ENCODE measurements around the gene DCP2. TPM values are rescaled to one million over a fixed set of nuclear protein-coding genes. Genes with fewer than 3 reads are reported as not detected.
A peak's percentile ranks its signal among the peaks of the same experiment; 100 is the strongest.

Gene DCP2
- total RNA-seq, 1 experiment from 2014 or later, result 14.1 TPM

GRCh38 chr5:113044776-113045465 lies 68.3 kb downstream of the DCP2 start:
- DNase-seq (ENCODE audit: low read depth), result no peak

DNA sequence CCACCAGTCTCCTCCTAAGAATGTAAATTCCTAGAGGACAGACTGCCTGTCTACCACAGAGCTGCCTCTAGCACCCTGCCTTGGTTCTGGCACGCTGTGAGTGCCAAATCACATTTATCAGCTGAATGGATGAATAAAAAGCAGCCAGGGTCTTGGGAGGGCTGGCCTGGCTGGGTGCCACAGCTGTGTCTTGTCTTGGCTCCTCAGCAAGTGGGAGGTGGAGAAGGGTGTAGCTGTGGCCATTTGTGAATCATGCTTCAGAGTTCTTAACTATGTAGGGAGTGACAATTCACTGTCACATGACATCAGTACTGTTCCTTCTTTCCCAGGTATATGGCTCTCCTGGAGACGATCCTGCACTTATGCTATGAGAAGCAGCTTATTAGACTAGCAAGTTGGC lies 70.6 kb downstream of the DCP2 start:
- no peak for DNase-seq (ENCODE audit: low read depth)

- DNase-seq (ENCODE audit: low read depth), result no peak
Measured at GRCh38 chr5:113047733-113048652, 71.4 kb downstream of the DCP2 start.

- DNase-seq (ENCODE audit: low read depth), result no peak
Measured at GRCh38 chr5:113048931-113049330, 72.3 kb downstream of the DCP2 start.

DNA sequence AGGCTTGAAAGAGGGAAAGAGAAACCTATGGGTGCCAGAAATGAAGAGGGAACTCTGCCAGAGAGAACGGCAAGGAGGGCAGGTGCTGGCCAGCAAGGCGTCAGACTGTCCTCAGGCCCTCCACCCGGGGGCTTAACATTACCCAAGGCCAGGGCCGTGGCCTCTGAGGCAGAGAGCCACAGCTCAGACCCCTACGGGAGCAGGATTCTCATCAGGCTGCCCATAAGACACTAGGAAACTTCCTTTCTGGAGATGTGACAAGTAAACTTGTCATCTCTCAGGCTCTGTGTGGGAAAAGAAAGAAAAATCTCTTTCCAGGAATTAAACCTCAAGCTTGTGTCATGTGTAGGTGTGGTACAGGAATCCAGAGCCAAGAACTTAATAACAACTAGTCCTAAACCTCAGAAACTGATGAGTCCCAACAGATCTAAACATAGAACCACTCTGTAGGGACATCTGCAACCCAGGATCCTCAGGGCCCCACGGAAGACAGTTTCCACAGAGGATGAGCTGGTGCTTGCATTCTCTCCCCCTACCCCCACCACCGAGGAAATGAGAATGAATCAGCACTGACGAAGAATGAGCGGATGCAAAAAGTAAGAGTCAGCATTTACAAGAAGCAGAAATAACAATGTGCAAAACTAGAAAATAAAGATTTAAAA lies 74.3 kb downstream of the DCP2 start:
- peak; percentile 81 for DNase-seq (ENCODE audit: low read depth)

DNA sequence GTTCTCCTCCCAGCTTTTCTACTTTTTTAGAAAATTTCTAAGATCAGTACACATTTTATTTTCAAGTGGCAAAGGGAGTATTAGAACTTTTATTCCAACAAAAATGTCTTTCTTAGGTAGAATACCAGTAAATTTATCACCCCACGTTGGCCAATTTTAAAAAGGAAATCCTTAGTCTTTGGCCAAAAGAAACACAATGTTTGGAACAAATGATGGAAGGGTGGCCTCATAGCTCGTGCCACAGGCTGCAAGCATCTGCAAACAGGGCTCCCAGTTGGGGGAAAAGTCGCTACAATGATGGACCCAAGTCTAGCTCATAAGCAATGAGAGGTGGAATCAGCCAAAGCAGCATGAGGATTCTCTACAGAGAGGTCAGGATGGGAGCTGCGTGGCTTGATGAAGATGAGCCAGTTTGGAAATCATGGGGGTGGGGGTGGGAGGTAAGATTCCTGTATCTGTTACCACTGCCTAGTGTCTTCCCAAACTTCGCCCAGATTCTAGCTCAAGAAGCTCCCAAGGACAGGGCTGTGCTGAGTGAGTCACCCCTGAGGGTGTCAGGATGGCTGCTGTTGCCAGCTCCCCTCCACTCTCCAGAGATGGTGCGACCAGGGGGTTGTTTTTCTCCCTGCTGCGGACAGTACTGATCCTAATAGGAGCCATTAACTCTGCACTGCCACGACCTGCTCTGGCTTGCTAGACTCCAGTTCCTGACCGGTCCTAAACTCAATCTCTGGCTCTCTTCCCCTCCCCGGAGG lies 75.6 kb downstream of the DCP2 start:
- DNase-seq (ENCODE audit: low read depth), result no peak

GRCh38 chr5:113053511-113053995 lies 77.0 kb downstream of the DCP2 start:
- peak; percentile 82 for DNase-seq (ENCODE audit: low read depth)

DNA sequence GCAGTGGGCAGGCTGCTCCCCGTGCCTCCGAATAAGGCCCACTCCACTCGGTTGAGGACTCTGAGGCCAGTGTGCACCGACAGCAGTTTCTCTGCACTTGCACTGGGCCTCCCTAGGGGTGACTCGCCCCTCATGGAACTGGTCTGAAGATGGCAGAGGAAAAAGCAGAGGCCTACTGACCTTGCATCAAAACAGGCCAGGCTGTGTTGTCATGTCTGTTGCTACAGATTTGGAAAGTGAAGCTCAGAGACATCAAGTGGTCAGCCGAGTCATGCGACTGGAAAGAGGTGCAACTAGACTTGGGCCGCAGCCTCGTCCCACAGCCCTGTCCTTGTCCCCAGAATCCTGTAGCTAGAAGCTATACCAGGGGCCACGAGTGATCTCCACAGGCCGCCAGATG lies 78.3 kb downstream of the DCP2 start:
- DNase-seq (ENCODE audit: low read depth), result no peak

DNA sequence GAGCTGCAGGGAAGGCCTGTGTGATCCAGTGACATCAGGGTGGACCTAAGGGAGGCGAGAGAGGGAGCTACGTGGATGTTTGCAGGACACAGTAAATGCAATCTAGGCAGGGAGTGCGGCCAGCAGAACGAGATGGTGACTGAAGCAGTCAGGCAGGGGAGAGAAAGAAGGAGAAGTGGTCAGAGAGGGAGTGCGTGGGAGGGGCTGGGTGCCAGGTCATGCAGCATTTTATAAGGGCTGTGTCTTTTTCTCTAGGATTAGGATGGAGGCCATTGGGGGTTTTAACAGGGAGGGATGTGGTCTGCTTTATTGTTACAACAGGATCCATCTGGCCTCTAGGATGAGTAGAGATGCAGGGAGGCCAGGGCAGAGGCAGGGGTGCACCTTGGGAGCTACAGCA lies 80.4 kb downstream of the DCP2 start:
- no peak for DNase-seq (ENCODE audit: low read depth)

DNA sequence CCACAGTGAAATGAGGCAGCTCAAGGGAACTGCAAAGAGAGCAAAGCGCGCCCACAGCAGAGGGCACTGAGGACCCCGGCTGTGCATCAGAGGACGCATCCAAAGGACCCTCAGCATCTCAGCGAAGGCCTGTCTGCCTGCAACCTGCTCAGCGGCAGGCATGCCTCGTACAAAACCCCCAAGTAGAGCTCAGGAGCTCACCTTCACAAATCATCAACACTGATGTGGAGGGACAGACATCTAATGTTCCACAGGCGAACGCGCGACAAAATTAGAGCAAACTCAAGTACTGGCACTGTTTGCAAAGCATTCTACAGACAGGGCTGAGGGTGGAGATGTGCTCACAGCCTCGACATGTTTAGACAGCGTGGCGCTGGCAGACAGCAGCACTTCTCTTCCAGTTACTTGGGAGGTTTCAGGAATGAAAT lies 81.0 kb downstream of the DCP2 start:
- DNase-seq (ENCODE audit: low read depth), result no peak

DNA sequence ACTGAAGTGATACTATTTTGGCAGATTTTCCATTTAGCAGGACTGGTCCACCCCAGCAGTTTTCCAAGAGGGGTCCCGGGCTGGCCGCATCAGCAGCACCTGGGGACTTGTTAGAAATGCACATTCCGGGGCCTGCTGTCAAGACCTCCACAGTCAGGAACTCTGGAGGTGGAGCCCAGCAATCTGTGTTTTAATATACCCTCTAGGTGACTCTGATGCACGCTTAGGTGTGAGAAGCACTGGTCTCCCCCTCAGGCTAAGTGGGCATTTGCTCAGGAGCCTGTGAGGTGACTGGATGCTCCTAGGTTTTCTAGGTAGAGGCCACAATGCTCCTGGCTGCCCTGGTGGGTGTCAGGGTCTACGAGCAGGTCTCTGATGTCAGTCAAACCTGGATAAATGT lies 81.7 kb downstream of the DCP2 start:
- no peak for DNase-seq (ENCODE audit: low read depth)

DNA sequence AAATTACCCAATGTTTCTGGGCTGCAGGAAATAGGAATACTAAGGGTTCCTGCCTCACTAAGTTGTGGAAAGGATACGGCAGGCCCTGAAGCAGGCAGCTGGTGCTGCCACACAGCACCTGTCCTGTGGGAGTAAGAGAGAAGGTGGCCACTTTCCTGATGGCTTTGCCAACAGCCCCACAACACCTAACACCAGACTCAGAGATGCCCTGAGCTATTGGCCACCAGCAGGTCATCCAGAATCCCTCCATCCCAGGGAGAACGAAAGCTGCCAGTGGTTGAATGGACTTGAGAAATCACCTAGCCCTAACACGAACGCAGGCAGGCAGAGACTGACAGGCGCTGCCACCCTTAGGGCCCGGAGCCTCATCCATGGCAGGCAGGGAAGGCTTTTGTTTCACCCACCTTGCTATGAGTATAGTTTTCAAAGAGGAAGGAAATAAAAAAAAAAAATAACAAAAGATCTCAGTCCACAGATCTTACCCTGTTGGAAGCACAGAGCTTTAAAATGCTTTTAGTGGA lies 82.2 kb downstream of the DCP2 start:
- no peak for DNase-seq (ENCODE audit: low read depth)

DNA sequence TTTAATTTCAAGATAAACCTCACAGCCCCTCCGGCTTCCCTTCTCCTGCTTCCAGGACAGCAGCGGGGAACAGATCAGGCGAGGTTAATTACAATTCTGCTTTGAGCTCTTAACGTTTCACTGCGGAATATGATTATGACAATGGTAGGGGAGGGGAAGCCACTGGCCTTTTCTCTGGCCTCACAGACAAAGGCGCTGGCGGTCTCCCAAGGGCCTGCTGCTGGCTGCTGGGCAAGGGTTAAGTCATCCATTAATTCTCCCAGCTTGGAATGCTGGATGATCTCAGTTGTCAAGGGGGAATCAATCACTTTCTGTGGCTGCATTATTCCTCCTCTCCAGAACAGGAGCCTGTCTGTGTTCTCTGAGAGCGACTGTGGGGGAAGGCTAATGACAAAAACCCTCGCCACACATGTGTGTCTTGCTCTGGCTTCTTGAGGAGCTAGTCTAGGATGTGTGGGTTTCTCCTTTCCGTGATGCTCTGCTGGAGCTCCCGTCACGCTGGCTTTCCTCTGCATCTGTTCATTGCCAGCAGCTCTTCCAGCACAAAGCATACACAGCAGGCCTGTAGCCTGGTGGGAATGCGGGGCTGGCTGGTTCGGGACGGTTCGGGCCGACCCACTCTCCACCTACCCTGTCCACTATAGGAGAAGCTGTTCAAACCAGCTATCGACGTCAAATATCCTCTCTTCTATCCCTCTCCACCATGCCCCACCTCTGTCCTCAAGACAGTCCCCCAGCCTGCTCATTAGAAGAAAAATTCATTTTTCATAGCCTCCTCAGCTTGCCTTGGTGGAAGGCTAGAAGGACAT lies 82.8 kb downstream of the DCP2 start:
- no peak for DNase-seq (ENCODE audit: low read depth)

DNA sequence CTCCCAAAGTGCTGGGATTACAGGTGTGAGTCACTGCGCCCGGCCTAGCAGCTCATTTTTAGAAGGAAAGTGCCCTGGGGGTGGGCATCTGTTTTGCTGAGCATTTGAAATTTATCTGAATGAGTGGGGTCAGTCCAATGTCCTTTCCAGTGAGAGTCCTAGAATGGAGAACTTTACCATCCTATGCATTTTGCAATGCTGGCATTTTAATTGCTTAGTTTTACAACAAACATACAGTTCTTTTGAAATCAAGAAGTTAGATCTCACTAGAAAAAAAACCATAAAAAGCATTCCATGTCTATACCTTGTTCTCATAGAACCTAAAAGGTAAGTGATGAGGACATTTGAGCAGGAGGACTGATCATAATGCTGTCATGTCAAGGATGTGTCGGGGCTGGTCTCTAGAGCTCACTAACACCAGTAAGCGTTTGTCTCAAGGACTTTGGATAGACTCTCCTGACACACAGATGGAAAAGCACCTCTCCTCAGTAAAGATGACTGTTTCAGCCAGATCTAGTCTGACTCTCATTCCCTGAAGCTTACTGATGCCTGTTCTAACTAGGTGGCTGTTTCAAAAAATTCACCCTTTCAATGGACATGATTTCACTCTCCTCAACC lies 83.9 kb downstream of the DCP2 start:
- DNase-seq (ENCODE audit: low read depth), result no peak

- DNase-seq (ENCODE audit: low read depth), result peak; percentile 81
Measured at GRCh38 chr5:113061846-113062780, 85.5 kb downstream of the DCP2 start.

DNA sequence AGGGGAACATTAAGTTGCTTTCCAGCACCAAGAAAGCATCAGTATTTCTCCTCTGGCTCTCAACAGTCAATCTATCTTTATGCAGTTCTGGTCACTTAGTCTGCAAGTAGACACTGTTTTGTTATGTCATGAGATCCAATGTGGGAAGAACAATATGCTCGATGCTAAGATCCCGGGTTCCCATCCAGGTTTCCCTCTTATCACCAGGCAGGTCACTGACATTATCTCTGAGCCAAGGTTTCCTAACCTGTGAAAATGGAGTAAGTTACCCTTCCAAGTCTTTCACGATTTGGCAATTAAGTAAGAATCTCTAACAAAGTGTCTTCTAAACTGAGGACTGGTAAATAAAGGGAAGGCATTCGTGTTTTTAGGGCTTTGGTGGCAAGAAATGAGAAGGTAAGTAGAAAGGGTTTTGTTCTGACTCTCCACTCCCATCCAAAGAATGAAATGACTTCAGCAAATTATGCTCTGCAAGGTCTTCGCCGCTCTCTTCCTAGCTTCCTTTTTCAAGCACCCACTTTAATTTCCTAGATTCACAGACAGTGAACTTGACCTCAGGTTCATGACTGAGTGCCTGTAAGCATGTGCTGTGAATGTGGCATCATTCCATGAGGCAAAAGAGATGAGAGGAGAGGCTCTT lies 86.4 kb downstream of the DCP2 start:
- no peak for DNase-seq (ENCODE audit: low read depth)

- peak; percentile 84 for DNase-seq (ENCODE audit: low read depth)
Measured at GRCh38 chr5:113063927-113064326, 87.3 kb downstream of the DCP2 start.

DNA sequence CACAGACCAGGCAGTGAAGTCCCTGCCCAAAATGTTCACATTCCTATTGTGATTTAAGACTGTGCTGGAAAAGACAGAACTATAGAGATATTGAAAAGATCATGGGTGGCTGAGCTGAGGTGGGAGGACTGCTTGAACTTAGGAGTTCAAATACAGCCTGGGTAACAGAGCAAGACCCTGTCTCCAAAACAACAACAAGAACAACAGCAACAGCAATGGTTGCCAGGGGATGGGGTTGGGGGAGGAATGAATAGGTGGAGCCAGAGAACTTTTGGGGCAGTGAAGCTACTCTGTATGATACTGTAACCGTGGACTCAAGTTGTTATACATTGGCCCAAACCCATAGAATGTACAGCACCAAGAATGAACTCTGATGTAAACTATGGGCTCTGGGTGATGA lies 88.2 kb downstream of the DCP2 start:
- DNase-seq (ENCODE audit: low read depth), result no peak

Data from LHCN-M2 (cell line).